GM21367 (cell line): Measurements from ENCODE around the gene COL23A1.
"Not testable (repeated sequence)": the region's sequence is repeated elsewhere in the genome, so short reads cannot be mapped to it uniquely, and the experiment has no call there.

Source experiments
- ATAC-seq: cut with Tn5 transposase; IDR thresholded peaks from one replicate; pipeline ENCODE4 v1.9.1; 2021; ENCODE audit not compliant: unreplicated experiment

COL23A1 gene

GRCh38 chr5:178515776-178516503 lies 74.3 kb downstream of the COL23A1 start:
- no peak for ATAC-seq

- ATAC-seq = no peak
Measured at GRCh38 chr5:178514851-178515418, 75.3 kb downstream of the COL23A1 start.

- ATAC-seq = no peak
Measured at GRCh38 chr5:178511172-178511571, 79.0 kb downstream of the COL23A1 start.

GRCh38 chr5:178509491-178510057 lies 80.6 kb downstream of the COL23A1 start:
- no peak for ATAC-seq

DNA sequence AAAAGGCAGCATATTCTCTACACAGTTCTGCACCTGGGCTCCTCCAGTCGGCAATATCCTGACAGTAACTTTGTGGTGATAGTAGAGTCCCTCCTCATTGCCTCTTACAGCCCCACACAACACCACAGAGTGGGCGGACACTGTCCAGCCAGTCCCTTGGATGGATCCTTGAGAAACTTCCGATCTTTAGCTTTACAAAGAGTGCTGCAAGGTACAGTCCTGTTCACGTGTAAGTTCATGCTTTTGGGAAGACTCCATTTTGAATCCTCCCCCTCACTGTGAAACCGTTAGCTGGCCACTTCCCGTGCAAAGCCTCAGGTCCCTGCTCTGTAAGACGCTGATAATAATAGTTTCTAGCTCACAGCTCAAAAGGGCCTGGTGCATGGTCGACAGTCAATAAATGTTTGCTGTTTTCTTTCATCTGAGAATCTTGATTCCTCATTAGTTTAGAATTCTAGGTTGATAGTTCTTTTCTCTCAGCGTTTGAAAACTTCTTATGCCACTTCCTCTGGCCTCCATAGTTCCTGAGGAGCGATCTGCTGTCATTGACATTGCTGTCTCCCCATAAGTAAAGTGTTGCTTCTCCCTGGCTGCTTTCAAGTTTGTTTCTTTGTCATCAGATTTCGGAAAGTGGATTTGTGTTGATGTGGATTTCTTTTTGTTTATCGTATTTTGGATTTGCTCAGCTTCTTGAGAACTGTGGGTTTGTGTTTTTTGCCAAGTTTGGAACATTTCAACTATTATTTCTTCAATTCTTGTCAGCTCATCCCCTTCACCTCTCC lies 82.9 kb downstream of the COL23A1 start:
- ATAC-seq = no peak

DNA sequence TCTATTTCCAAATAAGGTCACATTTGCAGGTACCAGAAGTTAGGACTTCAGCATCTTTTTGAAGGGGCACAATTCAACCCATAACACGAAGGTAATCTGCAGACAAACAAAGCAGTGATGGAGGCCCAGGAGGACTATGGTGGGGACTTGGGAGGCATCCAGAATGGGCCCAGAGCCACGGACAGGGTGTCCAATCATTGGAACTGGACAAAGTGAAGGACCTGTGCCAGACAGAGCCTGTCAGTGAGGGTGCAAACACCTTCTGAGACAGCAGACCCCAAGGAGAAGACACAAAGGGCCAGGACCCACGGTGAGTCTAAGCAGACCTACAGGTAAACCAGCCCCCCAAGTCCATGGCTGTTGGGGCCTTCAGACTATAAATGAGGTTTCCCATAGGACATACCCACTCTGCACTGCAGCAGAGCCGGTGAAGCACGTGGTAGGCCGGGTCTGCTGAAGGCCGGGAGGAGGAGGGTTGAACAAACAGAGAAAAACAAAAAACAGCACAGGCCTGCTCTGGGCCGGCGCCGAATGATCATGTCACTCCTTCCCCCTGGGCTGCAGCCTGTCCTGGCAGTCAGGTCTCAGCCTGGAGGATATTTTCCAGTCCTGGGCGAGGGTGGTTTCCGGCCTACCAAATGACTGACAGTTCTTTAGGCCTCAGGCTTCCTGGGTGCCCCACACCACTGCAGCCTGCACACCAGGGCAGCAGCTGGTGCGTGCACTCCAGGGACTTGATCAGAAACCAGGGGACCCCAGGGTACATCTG lies 84.4 kb downstream of the COL23A1 start:
- no peak for ATAC-seq

- ATAC-seq = no peak
Measured at GRCh38 chr5:178504340-178504960, 85.7 kb downstream of the COL23A1 start.

GRCh38 chr5:178502401-178503100 lies 87.6 kb downstream of the COL23A1 start:
- ATAC-seq = no peak

GRCh38 chr5:178499352-178499751 lies 90.8 kb downstream of the COL23A1 start:
- no peak for ATAC-seq

DNA sequence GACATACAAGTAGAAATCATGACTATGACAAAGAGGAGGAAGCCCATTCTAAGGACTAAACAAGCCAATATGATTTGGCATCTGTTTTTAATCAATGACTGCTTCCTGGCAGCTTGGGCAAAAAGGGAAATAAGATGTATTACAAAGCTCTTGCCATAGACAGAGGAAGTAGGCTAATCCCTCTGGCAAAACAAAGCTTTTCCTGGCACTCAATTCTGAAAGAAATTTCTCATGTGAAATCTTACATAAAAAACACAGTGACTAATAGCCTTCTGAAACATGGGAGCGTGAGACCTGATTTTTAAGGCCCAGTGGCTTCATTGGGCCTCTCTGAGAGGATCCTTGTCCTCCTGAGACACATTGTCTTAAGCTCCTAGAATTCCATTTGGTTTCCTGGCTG lies 93.6 kb downstream of the COL23A1 start:
- ATAC-seq = no peak

DNA sequence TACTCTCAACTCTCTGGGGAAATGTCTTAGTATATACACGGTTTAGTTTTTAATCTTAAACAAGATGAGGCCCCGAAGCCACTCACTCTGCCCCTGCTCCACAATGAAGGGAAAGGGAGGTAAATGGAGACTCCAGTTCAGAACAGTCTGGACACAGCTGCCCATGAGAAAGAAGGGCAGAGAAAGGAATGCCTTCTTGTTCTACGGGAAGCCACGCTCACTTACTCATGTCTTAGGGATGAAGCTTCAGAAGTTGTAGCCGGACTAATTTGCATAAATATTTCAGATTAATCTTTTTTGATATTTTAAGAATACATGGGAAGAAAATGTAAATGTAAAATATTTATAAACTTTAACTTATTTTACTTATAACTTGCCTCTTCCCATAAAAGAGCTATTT lies 94.0 kb downstream of the COL23A1 start:
- ATAC-seq = no peak

- ATAC-seq = no peak
Measured at GRCh38 chr5:178495706-178496105, 94.5 kb downstream of the COL23A1 start.

- ATAC-seq = no peak
Measured at GRCh38 chr5:178492278-178492677, 97.9 kb downstream of the COL23A1 start.

DNA sequence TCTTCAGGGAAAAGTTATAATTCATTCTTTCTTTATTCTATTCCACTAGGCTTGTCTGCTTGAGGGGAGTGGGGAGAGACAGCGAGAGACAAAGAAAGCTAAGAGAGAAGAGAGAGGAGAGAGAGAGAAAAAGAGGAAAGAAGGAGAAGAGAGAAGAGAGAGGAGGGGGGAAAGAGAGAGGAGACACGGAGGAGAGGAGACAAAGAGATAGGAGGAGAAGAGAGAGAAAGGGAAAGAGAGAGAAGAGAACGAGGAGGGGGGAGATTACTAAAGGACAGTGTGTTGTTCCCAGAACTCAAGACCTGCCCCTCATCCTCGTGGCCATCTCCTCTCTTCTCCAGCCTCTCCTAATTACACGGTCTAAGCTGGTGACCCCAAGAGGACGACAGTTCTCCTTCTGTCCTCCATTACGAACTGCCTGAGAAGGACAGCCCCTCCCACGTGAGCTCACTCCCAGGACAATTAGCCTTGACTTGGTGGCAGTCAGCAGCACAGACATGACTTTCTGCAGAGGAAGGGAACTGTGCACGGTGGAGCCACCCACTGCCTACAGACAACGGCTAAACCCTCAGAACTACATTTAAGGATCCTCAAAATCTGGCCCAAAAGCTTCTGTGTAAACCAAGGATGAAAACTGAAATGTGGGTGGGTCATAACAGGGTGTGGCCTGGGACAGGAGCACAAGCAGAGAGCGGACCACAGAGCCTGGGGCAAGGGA lies 99.1 kb downstream of the COL23A1 start:
- ATAC-seq = no peak

- no peak for ATAC-seq
Measured at GRCh38 chr5:178489271-178489976, 100.8 kb downstream of the COL23A1 start.

GRCh38 chr5:178488696-178489095 lies 101.5 kb downstream of the COL23A1 start:
- ATAC-seq = no peak

DNA sequence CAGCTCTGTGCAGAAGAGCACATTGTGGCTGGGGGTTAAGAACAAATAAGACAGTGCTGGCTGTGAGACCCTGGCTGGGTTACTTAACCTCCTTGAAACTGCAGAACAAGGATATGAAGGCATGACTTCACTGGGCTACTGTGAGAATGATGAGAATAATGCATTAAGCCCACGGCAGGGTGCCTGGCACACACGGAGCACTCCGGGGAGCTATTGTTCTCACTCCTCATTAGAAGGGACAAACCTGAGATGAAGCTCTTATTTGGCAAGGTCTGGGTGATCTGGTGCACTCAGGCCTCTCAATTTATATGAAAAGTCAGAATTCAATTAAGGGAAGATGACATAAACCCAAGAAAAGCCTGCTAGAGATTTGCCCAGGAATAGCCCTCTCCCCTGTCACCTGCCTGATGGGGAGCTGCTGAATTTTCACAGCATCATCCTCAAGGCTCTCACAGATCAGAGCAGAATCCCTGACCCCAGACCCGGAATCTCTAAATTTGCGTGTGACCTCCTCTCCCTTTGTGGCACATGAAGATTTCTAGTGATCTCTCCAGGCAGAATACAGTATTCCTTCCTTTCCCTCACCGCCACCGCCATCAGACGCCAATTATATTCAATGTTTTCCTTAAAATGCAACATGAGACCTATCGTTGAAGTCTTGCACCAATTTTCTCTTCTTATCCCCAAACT lies 102.1 kb downstream of the COL23A1 start:
- no peak for ATAC-seq

- not testable (repeated sequence) for ATAC-seq
Measured at GRCh38 chr5:178486878-178487512, 103.2 kb downstream of the COL23A1 start.
